ENCODE data around the gene CRABP2. TPM values are rescaled to one million over a fixed set of nuclear protein-coding genes. Genes with fewer than 3 reads are reported as not detected.

Gene CRABP2
- total RNA-seq, 2 experiments from 2014 or later, result 0.78 to 0.90 TPM

DNA sequence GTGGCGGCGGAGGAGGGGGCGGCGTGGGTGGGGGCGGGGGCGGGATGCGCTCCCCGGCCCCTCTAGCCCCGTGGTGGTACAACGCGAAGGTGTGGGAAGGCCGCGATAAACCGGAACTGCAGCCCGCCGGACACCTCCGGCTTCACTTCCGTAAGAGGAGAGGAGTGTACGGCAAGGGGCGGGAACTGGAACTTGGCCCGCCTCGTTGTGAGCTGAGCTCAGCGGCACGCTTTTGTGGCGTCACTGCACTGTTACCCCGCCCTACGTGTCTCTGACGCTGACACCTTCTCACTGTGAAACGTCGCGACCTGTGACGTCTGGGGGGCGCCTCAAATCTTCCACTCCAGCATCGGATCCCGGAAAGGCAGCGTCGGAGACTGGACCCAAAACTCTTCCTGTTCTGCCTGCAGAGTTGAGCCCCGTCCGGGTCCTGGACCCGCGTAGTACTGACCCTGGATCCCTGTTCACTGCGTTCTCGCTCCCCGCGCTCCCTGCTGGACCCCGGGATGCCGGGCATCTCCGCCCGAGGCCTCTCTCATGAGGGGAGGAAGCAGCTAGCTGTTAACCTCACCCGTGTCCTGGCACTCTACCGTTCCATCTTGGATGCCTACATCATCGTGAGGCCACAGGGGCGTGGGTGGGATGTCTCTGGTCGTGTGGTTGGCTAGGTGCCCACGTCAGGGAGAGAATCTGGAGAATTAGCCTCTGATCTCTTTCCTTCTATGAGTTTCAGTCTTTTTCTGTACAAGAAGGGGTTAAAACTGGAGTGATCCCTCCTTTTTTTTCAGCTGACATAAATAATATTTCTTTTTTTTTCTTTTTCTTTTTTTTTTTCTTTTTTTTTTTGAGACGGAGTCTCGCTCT, 23.4 kb upstream of the CRABP2 start, which contains the start of gene ISG20L2:
ISG20L2 (minus strand) TSS at position 168 of the 864 bp plus-strand sequence. CDS start 1,114 bp downstream, outside the sequence.
- Mint-ChIP-seq H3K9me3 (no peaks in the 10 kb centered on the region), H3K36me3 (ENCODE audit: low read depth) (peaks cover 16% of the 10 kb centered on the region), H3K27me3 (no peaks in the 10 kb centered on the region), H3K4me1 (ENCODE audit: low read depth) (peaks cover 23% of the 10 kb centered on the region), H3K4me3 (no peak within 1 kb of the TSS), H3K27ac (no peak within 1 kb of the TSS)
- CTCF ChIA-PET, result interaction anchor here (0.9 to 10.6 kb wide), 13 partner anchors 14 to 130 kb away, joined by 3 to 396 read pairs (median 71); partner anchors contain the start of genes CRABP2, HDGF, INSRR and MRPL24
- POLR2A ChIA-PET, result interaction anchor here (0.8 to 7.0 kb wide), 16 partner anchors 8 to 158 kb away, joined by 3 to 89 read pairs (median 4); partner anchors contain the start of genes HDGF, INSRR, MRPL24 and NTRK1
- intact Hi-C loops (cut with micrococcal nuclease), result loop anchor here (1.0 to 5.0 kb wide), 4 partner anchors 11 to 133 kb away; partner anchors contain the start of genes NTRK1 and PRCC
- TF ChIP-seq, protein P1, sequence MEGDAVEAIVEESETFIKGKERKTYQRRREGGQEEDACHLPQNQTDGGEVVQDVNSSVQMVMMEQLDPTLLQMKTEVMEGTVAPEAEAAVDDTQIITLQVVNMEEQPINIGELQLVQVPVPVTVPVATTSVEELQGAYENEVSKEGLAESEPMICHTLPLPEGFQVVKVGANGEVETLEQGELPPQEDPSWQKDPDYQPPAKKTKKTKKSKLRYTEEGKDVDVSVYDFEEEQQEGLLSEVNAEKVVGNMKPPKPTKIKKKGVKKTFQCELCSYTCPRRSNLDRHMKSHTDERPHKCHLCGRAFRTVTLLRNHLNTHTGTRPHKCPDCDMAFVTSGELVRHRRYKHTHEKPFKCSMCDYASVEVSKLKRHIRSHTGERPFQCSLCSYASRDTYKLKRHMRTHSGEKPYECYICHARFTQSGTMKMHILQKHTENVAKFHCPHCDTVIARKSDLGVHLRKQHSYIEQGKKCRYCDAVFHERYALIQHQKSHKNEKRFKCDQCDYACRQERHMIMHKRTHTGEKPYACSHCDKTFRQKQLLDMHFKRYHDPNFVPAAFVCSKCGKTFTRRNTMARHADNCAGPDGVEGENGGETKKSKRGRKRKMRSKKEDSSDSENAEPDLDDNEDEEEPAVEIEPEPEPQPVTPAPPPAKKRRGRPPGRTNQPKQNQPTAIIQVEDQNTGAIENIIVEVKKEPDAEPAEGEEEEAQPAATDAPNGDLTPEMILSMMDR (IDR thresholded peaks at IDR 0.05), result no peak
- DNase-seq (peak; percentile 99), ATAC-seq (peak; percentile 94)

DNA sequence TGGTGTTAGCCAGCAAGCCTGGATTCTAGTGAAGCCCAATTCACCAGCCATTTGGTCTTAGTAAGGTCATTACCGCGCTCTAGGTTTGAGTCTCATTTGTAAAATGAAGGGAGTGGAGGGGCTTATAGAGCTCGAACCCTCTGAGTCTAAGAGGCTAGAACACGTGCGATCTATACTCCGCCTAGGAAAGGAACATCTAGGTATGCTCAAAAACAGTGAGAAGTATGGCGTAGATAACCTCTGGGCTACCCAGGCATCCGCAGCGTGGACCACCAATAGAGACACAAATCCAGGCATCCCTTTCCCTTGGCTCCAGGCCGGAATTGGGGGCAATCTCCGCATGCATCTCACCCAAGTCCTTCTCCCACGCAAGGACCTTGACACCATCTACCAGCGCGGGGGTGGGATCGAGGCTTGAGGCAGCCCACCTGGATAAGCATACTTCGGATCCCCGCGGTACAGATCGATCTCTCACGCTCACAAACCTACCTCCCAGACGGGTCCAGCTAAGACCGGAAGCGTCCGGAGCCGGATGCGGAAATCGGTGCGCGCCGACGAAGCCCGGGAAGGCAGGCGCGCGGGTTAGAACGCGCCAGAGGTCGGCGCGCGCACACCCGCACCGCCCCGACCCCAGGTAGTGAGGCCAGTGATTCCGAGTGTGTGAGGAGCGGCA, 22.7 kb upstream of the CRABP2 start, which contains the start of gene METTL25B:
METTL25B (plus strand) TSS at position 544 of the 673 bp plus-strand sequence. CDS start 636 bp downstream, outside the sequence.
- DNase-seq (peak; percentile 87), ATAC-seq (peak; percentile 71)
- TF ChIP-seq, protein P1 (IDR thresholded peaks at IDR 0.05), result no peak
- Mint-ChIP-seq H3K4me1 (ENCODE audit: low read depth) (peaks cover 30% of the 10 kb centered on the region), H3K9me3 (no peaks in the 10 kb centered on the region), H3K36me3 (ENCODE audit: low read depth) (peaks cover 24% of the 10 kb centered on the region), H3K4me3 (no peak within 1 kb of the TSS), H3K27ac (no peak within 1 kb of the TSS), H3K27me3 (no peaks in the 10 kb centered on the region)
- CTCF ChIA-PET, result interaction anchor here (0.9 to 10.6 kb wide), 19 partner anchors 14 to 200 kb away, joined by 3 to 396 read pairs (median 43); partner anchors contain the start of genes CRABP2, HDGF, INSRR and MRPL24
- POLR2A ChIA-PET, result interaction anchor here (0.8 to 7.0 kb wide), 13 partner anchors 9 to 228 kb away, joined by 3 to 89 read pairs (median 5); partner anchors contain the start of genes HDGF, INSRR, MEF2D and MRPL24
- intact Hi-C loops (cut with micrococcal nuclease), result loop anchor here (5.0 kb wide), 3 partner anchors 39 to 134 kb away; partner anchors contain the start of genes NTRK1 and PRCC

DNA sequence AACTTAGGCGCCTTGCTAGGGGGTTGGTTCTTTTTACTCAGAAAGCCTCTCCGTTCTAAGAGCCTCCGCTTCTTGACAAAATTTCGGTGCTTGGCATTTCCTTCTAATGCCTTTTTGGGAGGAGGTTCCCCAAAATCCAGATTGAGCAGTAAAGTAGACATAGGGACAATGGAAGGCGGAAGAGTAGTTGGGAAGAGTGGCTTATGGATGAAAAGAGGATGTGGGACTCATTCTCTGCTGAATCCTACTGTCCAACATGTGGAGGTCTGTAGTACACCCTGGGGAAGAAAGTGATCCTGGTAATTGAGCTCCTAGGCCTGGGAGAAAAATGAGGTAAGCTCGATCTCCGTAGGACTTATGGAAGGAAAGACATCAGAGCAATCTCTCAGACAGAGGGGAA, 22.1 kb upstream of the CRABP2 start:
- Mint-ChIP-seq H3K9me3 (no peaks in the 10 kb centered on the region), H3K4me1 (ENCODE audit: low read depth) (peaks cover 28% of the 10 kb centered on the region), H3K27ac (no peak overlapping the region), H3K27me3 (no peaks in the 10 kb centered on the region), H3K36me3 (ENCODE audit: low read depth) (peaks cover 28% of the 10 kb centered on the region), H3K4me3 (no peak overlapping the region)
- no peak for ATAC-seq
- POLR2A ChIA-PET, result interaction anchor here (0.8 to 7.0 kb wide), 10 partner anchors 12 to 227 kb away, joined by 3 to 89 read pairs (median 11); partner anchors contain the start of genes HDGF, INSRR, MEF2D and MRPL24
- no peak for DNase-seq
- intact Hi-C loops (cut with micrococcal nuclease), result loop anchor here (5.0 kb wide), 3 partner anchors 40 to 135 kb away; partner anchors contain the start of genes NTRK1 and PRCC
- TF ChIP-seq, protein P1 (IDR thresholded peaks at IDR 0.05), result no peak
- CTCF ChIA-PET, result interaction anchor here (1.2 to 10.6 kb wide), 23 partner anchors 8 to 202 kb away, joined by 3 to 396 read pairs (median 28); partner anchors contain the start of genes CRABP2, HDGF, INSRR and MRPL24

DNA sequence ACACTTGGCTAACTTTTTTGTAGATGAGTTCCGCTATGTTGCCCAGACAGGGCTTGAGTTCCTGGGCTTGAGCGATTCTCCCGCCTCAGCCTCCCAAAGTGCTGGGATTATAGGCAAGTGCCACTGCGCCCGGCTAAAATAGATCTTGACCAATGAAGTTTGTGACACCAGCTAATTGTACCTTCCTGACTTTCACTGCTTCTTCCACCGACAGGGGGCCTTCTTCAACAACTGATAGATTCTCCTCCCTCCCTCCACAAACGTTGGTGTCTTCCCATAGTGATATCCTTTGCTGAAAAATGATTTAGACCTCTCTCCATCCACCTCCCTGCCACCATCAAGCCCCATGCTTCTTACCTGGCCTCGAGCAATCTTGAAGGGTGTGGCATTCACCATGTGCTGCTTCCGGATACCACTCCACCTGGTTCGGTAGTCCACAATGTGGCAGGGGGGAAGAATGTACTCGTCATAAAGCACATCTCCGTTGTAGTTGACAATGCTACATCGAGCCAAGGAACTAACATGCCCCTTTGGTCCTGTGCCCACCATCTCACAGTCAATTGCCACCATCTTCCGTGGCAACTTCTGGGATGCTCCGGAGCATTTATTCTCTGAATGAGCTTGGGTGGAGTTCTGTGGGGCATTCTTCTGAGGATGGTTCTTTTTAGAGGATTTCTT, 21.3 kb upstream of the CRABP2 start:
- Mint-ChIP-seq H3K27ac (no peak overlapping the region), H3K36me3 (ENCODE audit: low read depth) (peaks cover 31% of the 10 kb centered on the region), H3K4me1 (ENCODE audit: low read depth) (peaks cover 30% of the 10 kb centered on the region), H3K4me3 (no peak overlapping the region), H3K27me3 (no peaks in the 10 kb centered on the region), H3K9me3 (no peaks in the 10 kb centered on the region)
- TF ChIP-seq, protein P1 (IDR thresholded peaks at IDR 0.05), result peak; percentile 50
- intact Hi-C loops (cut with micrococcal nuclease), result loop anchor here (5.0 kb wide), 3 partner anchors 41 to 136 kb away; partner anchors contain the start of genes NTRK1 and PRCC
- ATAC-seq (no peak), DNase-seq (peak; percentile 84)
- ChIA-PET POLR2A (interaction anchor here (0.6 to 7.0 kb wide), 9 partner anchors 11 to 134 kb away, joined by 3 to 89 read pairs (median 9); partner anchors contain the start of genes HDGF, INSRR, MRPL24 and NTRK1), CTCF (interaction anchor here (0.6 to 10.6 kb wide), 60 partner anchors 9 to 341 kb away, joined by 3 to 396 read pairs (median 8); partner anchors contain the start of genes CRABP2, HDGF, INSRR and MRPL24)
